ENCODE results near the gene GIPR.
"Not testable (repeated sequence)": the region's sequence is repeated elsewhere in the genome, so short reads cannot be mapped to it uniquely, and the experiment has no call there.

Gene GIPR

GRCh38 chr19:45667620-45668341 lies at the start of gene GIPR:
TSS of gene GIPR (plus strand) at chr19:45668221. CDS start at chr19:45669521, 1,300 bp downstream.
- Mint-ChIP-seq H3K4me1 (peaks cover 53% of the 10 kb centered on the region), H3K36me3 (peaks cover 8% of the 10 kb centered on the region), H3K9me3 (no peaks in the 10 kb centered on the region), H3K27ac (peak within 1 kb of the TSS; percentile 94), H3K4me3 (peak within 1 kb of the TSS; percentile 89)
- DNase-seq (ENCODE audit: low spot score in 2 of 2): peak; percentile 47 to 82
- ATAC-seq: peak; percentile 97

- no peak overlapping the region for H3K4me3 Mint-ChIP-seq
- peaks cover 22% of the 10 kb centered on the region for H3K4me1 Mint-ChIP-seq
- peak overlapping the region; percentile 61 for H3K27ac Mint-ChIP-seq
- no peaks in the 10 kb centered on the region for H3K9me3 Mint-ChIP-seq
- no peak for DNase-seq (ENCODE audit: low spot score in 2 of 2)
- peaks cover 100% of the 10 kb centered on the region for H3K36me3 Mint-ChIP-seq
- no peak for ATAC-seq
Observed at GRCh38 chr19:45621389-45621788, 46.6 kb upstream of the GIPR start.

- peaks cover 100% of the 10 kb centered on the region for H3K36me3 Mint-ChIP-seq
- no peak for DNase-seq (ENCODE audit: low spot score in 2 of 2)
- H3K4me3 Mint-ChIP-seq: no peak overlapping the region
- no peak for ATAC-seq
- H3K9me3 Mint-ChIP-seq: no peaks in the 10 kb centered on the region
- H3K27ac Mint-ChIP-seq: peak overlapping the region; percentile 61
- H3K4me1 Mint-ChIP-seq: peaks cover 21% of the 10 kb centered on the region
Observed at GRCh38 chr19:45621976-45622503, 46.0 kb upstream of the GIPR start.

GRCh38 chr19:45623984-45624383 lies 44.0 kb upstream of the GIPR start:
- Mint-ChIP-seq H3K4me3 (no peak overlapping the region), H3K36me3 (peaks cover 100% of the 10 kb centered on the region), H3K27ac (no peak overlapping the region), H3K4me1 (peaks cover 21% of the 10 kb centered on the region), H3K9me3 (no peaks in the 10 kb centered on the region)
- ATAC-seq: no peak
- DNase-seq (ENCODE audit: low spot score in 2 of 2): no peak

GRCh38 chr19:45628219-45628618 lies 39.8 kb upstream of the GIPR start:
- H3K36me3 Mint-ChIP-seq: peaks cover 100% of the 10 kb centered on the region
- H3K27ac Mint-ChIP-seq; ATAC-seq; H3K4me3 Mint-ChIP-seq; DNase-seq (ENCODE audit: low spot score in 2 of 2); H3K9me3 Mint-ChIP-seq: not testable (repeated sequence)
- H3K4me1 Mint-ChIP-seq: peaks cover 23% of the 10 kb centered on the region

GRCh38 chr19:45629704-45630103 lies 38.3 kb upstream of the GIPR start:
- H3K9me3 Mint-ChIP-seq: no peaks in the 10 kb centered on the region
- no peak for DNase-seq (ENCODE audit: low spot score in 2 of 2)
- H3K36me3 Mint-ChIP-seq: peaks cover 97% of the 10 kb centered on the region
- no peak overlapping the region for H3K4me3 Mint-ChIP-seq
- H3K27ac Mint-ChIP-seq: peak overlapping the region; percentile 34
- no peak for ATAC-seq
- peaks cover 18% of the 10 kb centered on the region for H3K4me1 Mint-ChIP-seq

GRCh38 chr19:45630463-45630862 lies 37.6 kb upstream of the GIPR start:
- peak; percentile 93 for ATAC-seq
- Mint-ChIP-seq H3K4me3 (no peak overlapping the region), H3K27ac (no peak overlapping the region), H3K36me3 (peaks cover 97% of the 10 kb centered on the region), H3K4me1 (peaks cover 15% of the 10 kb centered on the region), H3K9me3 (no peaks in the 10 kb centered on the region)
- no peak for DNase-seq (ENCODE audit: low spot score in 2 of 2)

GRCh38 chr19:45632468-45633196 lies 35.4 kb upstream of the GIPR start:
- Mint-ChIP-seq H3K27ac (no peak overlapping the region), H3K9me3 (no peaks in the 10 kb centered on the region), H3K4me3 (no peak overlapping the region), H3K36me3 (peaks cover 97% of the 10 kb centered on the region), H3K4me1 (peaks cover 10% of the 10 kb centered on the region)
- DNase-seq (ENCODE audit: low spot score in 2 of 2): peak; percentile 46 to 71
- peak; percentile 64 for ATAC-seq

- Mint-ChIP-seq H3K36me3 (peaks cover 94% of the 10 kb centered on the region), H3K9me3 (no peaks in the 10 kb centered on the region), H3K4me3 (no peak overlapping the region), H3K4me1 (peaks cover 34% of the 10 kb centered on the region), H3K27ac (no peak overlapping the region)
- ATAC-seq (no peak), DNase-seq (ENCODE audit: low spot score in 2 of 2) (no peak)
Observed at GRCh38 chr19:45636275-45636674, 31.7 kb upstream of the GIPR start.

GRCh38 chr19:45636902-45637301 lies 31.1 kb upstream of the GIPR start:
- DNase-seq (ENCODE audit: low spot score in 2 of 2) (no peak), ATAC-seq (no peak)
- no peak overlapping the region for H3K4me3 Mint-ChIP-seq
- H3K9me3 Mint-ChIP-seq: no peaks in the 10 kb centered on the region
- no peak overlapping the region for H3K27ac Mint-ChIP-seq
- peaks cover 40% of the 10 kb centered on the region for H3K4me1 Mint-ChIP-seq
- H3K36me3 Mint-ChIP-seq: peaks cover 94% of the 10 kb centered on the region

- peaks cover 94% of the 10 kb centered on the region for H3K36me3 Mint-ChIP-seq
- H3K9me3 Mint-ChIP-seq: no peaks in the 10 kb centered on the region
- H3K27ac Mint-ChIP-seq: peak overlapping the region; percentile 88
- H3K4me3 Mint-ChIP-seq: peak overlapping the region; percentile 77
- H3K4me1 Mint-ChIP-seq: peaks cover 42% of the 10 kb centered on the region
- ATAC-seq (no peak), DNase-seq (ENCODE audit: low spot score in 2 of 2) (no peak)
Observed at GRCh38 chr19:45637890-45638667, 29.9 kb upstream of the GIPR start.

- no peak for ATAC-seq
- no peaks in the 10 kb centered on the region for H3K9me3 Mint-ChIP-seq
- peak; percentile 49 to 79 for DNase-seq (ENCODE audit: low spot score in 2 of 2)
- H3K27ac Mint-ChIP-seq: peak within 1 kb of the TSS; percentile 96
- peaks cover 52% of the 10 kb centered on the region for H3K4me1 Mint-ChIP-seq
- peaks cover 86% of the 10 kb centered on the region for H3K36me3 Mint-ChIP-seq
- peak within 1 kb of the TSS; percentile 77 for H3K4me3 Mint-ChIP-seq
Observed at GRCh38 chr19:45638930-45639729, 28.9 kb upstream of the GIPR start, which contains the start of gene EML2. TSS of gene EML2 (minus strand) at chr19:45639397. CDS start at chr19:45639376, 21 bp downstream.

GRCh38 chr19:45640849-45641273 lies 27.2 kb upstream of the GIPR start:
- Mint-ChIP-seq H3K36me3 (peaks cover 74% of the 10 kb centered on the region), H3K27ac (peak overlapping the region; percentile 96), H3K4me1 (peaks cover 67% of the 10 kb centered on the region), H3K4me3 (peak overlapping the region; percentile 77), H3K9me3 (no peaks in the 10 kb centered on the region)
- DNase-seq (ENCODE audit: low spot score in 2 of 2): peak; percentile 57 to 88
- no peak for ATAC-seq

Data from stimulated activated effector memory CD8-positive, alpha-beta T cell treated with anti-CD3 and anti-CD28 coated beads, Interleukin-12 subunit alpha, Interleukin-12 subunit beta, amount 100 ng/mL, for 72 hours (primary cell).